K562 (cell line): Measurements from ENCODE around the gene WDFY2. TPM values are rescaled to one million over a fixed set of nuclear protein-coding genes. Genes with fewer than 3 reads are reported as not detected.

Experiments used
- ATAC-seq: fragments of 200-7000 bp; cut with Tn5 transposase; 3 replicates; pipeline ENCODE4 v1.9.1; 2020; ENCODE audit warnings: moderate library complexity
- BruUV-seq: library from RNA; stranded (reverse); fragments of 400-500 nt; replicated peaks from 2 replicates; lab custom pipeline; 2021; lab: Mats Ljungman, UMichigan
- CTCF ChIA-PET: fragments of 300-600 bp; formaldehyde crosslinking; extraction: SDS; loops from one replicate; lab custom pipeline; 2021; ENCODE audit warnings: low intra/inter-chr PET ratio; lab: Yijun Ruan, JAX
- POLR2A ChIA-PET: fragments of 300-600, 350-650 bp; sonication (Branson Sonifier 250); formaldehyde crosslinking; extraction: SDS; loops from one replicate; lab custom pipeline; 2021; ENCODE audit warnings: antibody characterized with exemption, inconsistent platforms; lab: Yijun Ruan, JAX
- DNase-seq, 4 experiments: peaks; one replicate each; pipeline versions ENCODE4 v3.0.0 to v3.0.0-alpha.2; 2011 to 2018; ENCODE audit warnings: low spot score in 3 of 4, mixed read lengths in 3 of 4; ENCODE audit errors: extremely low read depth in 1 of 4
- FAIRE-seq: peaks from 2 replicates; lab custom pipeline; 2011; peaks lifted over from hg19 to GRCh38; lab: Jason Lieb, UNC
- H2AFZ ChIP-seq: 2 replicates; pipeline ENCODE4 v1.6.0; 2011; ENCODE audit warnings: low read depth, low read length, control low read depth, inconsistent platforms
- H3K27ac ChIP-seq: fragments of 200-600 bp; 3 replicates; pipeline ENCODE4 v1.8.0; 2011; ENCODE audit warnings: low read depth, mild to moderate bottlenecking, control low read depth, inconsistent platforms, low read length, moderate library complexity, mixed read lengths; ENCODE audit errors: extremely low read depth
- H3K27me3 ChIP-seq, 2 experiments: fragments of 300-600 bp in 1 of 2; 2 replicates in 1 of 2; 3 replicates in 1 of 2; pipeline versions ENCODE4 v1.6.0 to v1.8.0; 2011; ENCODE audit warnings: inconsistent platforms in 2 of 2, low read length in 2 of 2, mild to moderate bottlenecking in 1 of 2, mixed read lengths in 1 of 2, moderate library complexity in 1 of 2; ENCODE audit not compliant: control insufficient read depth in 2 of 2, insufficient read depth in 2 of 2
- H3K36me3 ChIP-seq: fragments of 300-600 bp; 3 replicates; pipeline ENCODE4 v1.8.0; 2011; ENCODE audit warnings: mild to moderate bottlenecking, low read length, inconsistent platforms; ENCODE audit not compliant: control insufficient read depth, insufficient read depth
- H3K4me1 ChIP-seq, 2 experiments: fragments of 200-600 bp in 1 of 2; replicated peaks in 1 of 2; 2 replicates in 1 of 2; 3 replicates in 1 of 2; pipeline versions ENCODE4 v1.5.1 to v1.8.0; 2011; ENCODE audit warnings: inconsistent platforms in 2 of 2, low read length in 2 of 2, mild to moderate bottlenecking in 1 of 2, mixed read lengths in 1 of 2, moderate library complexity in 1 of 2; ENCODE audit not compliant: control insufficient read depth in 2 of 2, insufficient read depth in 2 of 2
- H3K4me2 ChIP-seq: 2 replicates; pipeline ENCODE4 v1.6.1; 2011; ENCODE audit warnings: low read length, control low read depth, inconsistent platforms, mixed read lengths; ENCODE audit not compliant: insufficient read depth
- H3K4me3 ChIP-seq: fragments of 200-600 bp; sonication (generic), shearing (Covaris generic); 2 replicates; pipeline ENCODE4 v1.5.1; 2016; ENCODE audit warnings: control low read depth, inconsistent platforms
- H3K79me2 ChIP-seq: fragments of 200-600 bp; 3 replicates; pipeline ENCODE4 v1.8.0; 2011; ENCODE audit warnings: low read length, inconsistent platforms; ENCODE audit not compliant: control insufficient read depth, insufficient read depth
- H3K9ac ChIP-seq, 2 experiments: 2 replicates each; pipeline versions ENCODE4 v1.6.0 to v1.6.1; 2011; ENCODE audit warnings: low read depth in 2 of 2, low read length in 2 of 2, control low read depth in 1 of 2, inconsistent platforms in 1 of 2, mild to moderate bottlenecking in 1 of 2, mixed read lengths in 1 of 2; ENCODE audit not compliant: insufficient read depth in 1 of 2
- H3K9me1 ChIP-seq: one replicate; pipeline ENCODE4 v1.6.0; 2011; ENCODE audit warnings: inconsistent platforms, mild to moderate bottlenecking, low read length, moderate library complexity; ENCODE audit not compliant: control insufficient read depth, insufficient read depth
- H3K9me3 ChIP-seq: replicated peaks from 2 replicates; pipeline ENCODE4 v1.5.1; 2011; ENCODE audit warnings: low read depth, low read length, inconsistent platforms; ENCODE audit not compliant: control insufficient read depth, insufficient read depth
- H4K20me1 ChIP-seq: replicated peaks from 2 replicates; pipeline ENCODE4 v1.6.1; 2011; ENCODE audit warnings: low read length, inconsistent platforms, mixed read lengths; ENCODE audit not compliant: control insufficient read depth, insufficient read depth
- BCOR ChIP-seq: fragments of 450-650 bp; IDR thresholded peaks from 2 replicates; pipeline ENCODE4 v1.6.1; 2016
- DPF2 ChIP-seq: fragments of 450-650 bp; IDR thresholded peaks from 2 replicates; pipeline ENCODE4 v1.6.1; 2016
- FOS ChIP-seq: IDR thresholded peaks from 3 replicates; pipeline ENCODE4 v1.6.1; 2011; ENCODE audit not compliant: insufficient read length; ENCODE audit errors: extremely low read depth
- NCOA4 ChIP-seq: fragments of 450-650 bp; IDR thresholded peaks from 2 replicates; pipeline ENCODE4 v1.6.1; 2018; ENCODE audit warnings: mild to moderate bottlenecking; ENCODE audit not compliant: partially characterized antibody
- NFE2 ChIP-seq: IDR thresholded peaks from 2 replicates; pipeline ENCODE4 v1.6.1; 2014; ENCODE audit warnings: antibody characterized with exemption, low read depth
- SNIP1 ChIP-seq: fragments of 450-650 bp; IDR thresholded peaks from 2 replicates; pipeline ENCODE4 v1.7.1; 2017; ENCODE audit warnings: low read depth, mild to moderate bottlenecking
- ZNF23 ChIP-seq: fragments of 250-450 bp; sonication (Bioruptor Pico); IDR thresholded peaks from 2 replicates; pipeline ENCODE4 v1.4.0; 2020; ENCODE audit warnings: mild to moderate bottlenecking
- ZNF316 ChIP-seq: fragments of 450-650 bp; IDR thresholded peaks from 2 replicates; pipeline ENCODE4 v1.6.1; 2016
- ZNF75A ChIP-seq: fragments of 450-650 bp; formaldehyde crosslinking; IDR thresholded peaks from 2 replicates; pipeline ENCODE4 v1.4.0; 2020; ENCODE audit warnings: mild to moderate bottlenecking
- WGBS: fragments of 100-300 bp; shearing (Covaris generic); methylation state at CpG from one replicate; pipeline ENCODE4 v1.1.6; 2016; ENCODE audit warnings: low coverage, mixed read lengths; ENCODE audit not compliant: insufficient coverage; ENCODE audit errors: missing lambda C conversion rate; 5-methylcytosine and 5-hydroxymethylcytosine counted together
- in situ Hi-C: fragments of 300-500 bp; cut with MboI; formaldehyde crosslinking; loops from 4 replicates; pipeline ENCODE4 v1.15.0; 2018; ENCODE audit warnings: inconsistent platforms, mixed read lengths
- intact Hi-C: fragments of 100-400 bp; cut with micrococcal nuclease; formaldehyde crosslinking; loops from 2 replicates; pipeline ENCODE4 v1.14.2; 2022
- polyA plus RNA-seq, 8 experiments: library from polyadenylated mRNA; depleted of rRNA in 4 of 8; stranded (reverse) in 5 of 8; unstranded in 3 of 8; fragments of >200 nt; fragmentation: Nextera tagmentation in 2 of 8; fragmentation: Illumina TruSeq in 1 of 8; extraction: Ambion mirVana in 2 of 8; extraction: Trizol in 1 of 8; gene quantifications; 2 replicates each; pipeline versions ENCODE4 v1.2.1 to v1.2.3, GENCODE V29; 2011 to 2014; ENCODE audit warnings: inconsistent platforms in 1 of 8, missing spikeins in 1 of 8
- total RNA-seq, 7 experiments: library from RNA; depleted of rRNA in 6 of 7; stranded (reverse); fragments of >200 nt in 6 of 7; fragmentation: Illumina TruSeq in 2 of 7; extraction: Trizol in 2 of 7; gene quantifications; 2 replicates each; pipeline versions ENCODE4 v1.2.1 to v1.2.3, GENCODE V29; 2011 to 2021; ENCODE audit warnings: low replicate concordance in 1 of 7
- TF ChIP-seq, protein P1 (sequence below): fragments of 250-450 bp; sonication (Bioruptor Pico); IDR thresholded peaks from 2 replicates; pipeline ENCODE4 v1.8.0; 2022; ENCODE audit warnings: inconsistent platforms
- TF ChIP-seq, protein P2 (sequence below), 2 experiments: fragments of 450-650 bp in 1 of 2; sonication (generic) in 1 of 2; formaldehyde crosslinking in 1 of 2; IDR thresholded peaks in 1 of 2; conservative IDR thresholded peaks in 1 of 2; 2 replicates each; pipeline versions ENCODE4 v1.6.1 to v1.8.1; 2016 to 2023; ENCODE audit warnings: mild to moderate bottlenecking in 2 of 2, moderate library complexity in 2 of 2, inconsistent platforms in 1 of 2, missing genetic modification reagents in 1 of 2
- TF ChIP-seq, protein P3 (sequence below): conservative IDR thresholded peaks from 2 replicates; pipeline ENCODE4 v1.6.1; 2011; ENCODE audit warnings: low read depth, mild to moderate bottlenecking, low read length; ENCODE audit not compliant: control insufficient read depth
- TF ChIP-seq, protein P4 (sequence below): fragments of 250-450 bp; sonication (Bioruptor Pico); IDR thresholded peaks from 2 replicates; pipeline ENCODE4 v1.5.0; 2021; ENCODE audit warnings: mild to moderate bottlenecking, borderline replicate concordance
- TF ChIP-seq, protein P5 (sequence below): fragments of 450-650 bp; conservative IDR thresholded peaks from 2 replicates; pipeline ENCODE4 v1.6.1; 2016; ENCODE audit warnings: missing genetic modification characterization, low read depth, mild to moderate bottlenecking, missing compliant biosample characterization, moderate library complexity

Gene WDFY2
- total and polyA plus RNA-seq, 9 of the 15 experiments (the other 6 are each of a cell fraction or from before 2014, with no cell fraction given) = 0.66 to 6.4 (median 4.4) TPM

DNA sequence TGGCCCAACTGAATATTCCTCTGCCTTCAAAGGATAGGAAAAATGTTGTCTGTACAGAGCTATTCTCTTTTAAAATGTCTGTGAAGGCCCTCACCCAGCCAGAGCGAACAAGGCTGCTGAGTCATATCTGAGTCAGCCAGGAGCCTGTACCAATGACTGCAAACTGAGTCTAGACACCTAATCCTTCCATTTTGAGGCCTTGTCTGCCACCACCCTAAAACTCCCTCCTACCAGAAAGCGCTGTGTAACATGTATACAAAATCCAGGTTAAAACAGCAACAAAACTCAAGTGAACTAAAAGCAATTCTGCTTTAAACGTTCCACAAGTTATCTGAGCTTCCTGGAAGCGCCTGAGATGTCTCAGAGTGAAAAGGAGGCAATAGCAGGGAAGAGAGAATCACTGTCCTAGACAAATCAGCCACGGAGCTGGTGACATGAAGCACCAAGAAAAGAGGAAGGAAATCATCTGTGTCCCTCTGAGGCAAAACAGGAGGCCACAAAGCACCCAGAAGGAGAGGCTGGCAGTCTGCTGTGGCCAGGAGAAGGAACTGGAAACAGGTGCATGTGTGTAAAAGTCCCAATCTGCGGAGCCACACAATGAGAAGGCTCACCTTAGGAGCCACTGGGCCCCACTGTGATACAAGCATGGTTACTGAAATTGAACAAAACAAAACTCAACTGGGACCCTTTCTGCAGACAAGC is 209.5 kb downstream of the WDFY2 start:
- H3K27me3 ChIP-seq = no peaks in the 10 kb centered on the region
- peak; percentile 93 for ATAC-seq
- H3K4me3 ChIP-seq = no peak overlapping the region
- peak; percentile 21 to 73 (median 46) for DNase-seq
- POLR2A ChIA-PET = interaction anchor here (0.6 to 1.0 kb wide), 3 partner anchors 9 to 341 kb away, joined by 3 read pairs; partner anchors contain the start of gene INTS6
- no peaks in the 10 kb centered on the region for H3K79me2 ChIP-seq
- FAIRE-seq = peak; percentile 96
- no peaks in the 10 kb centered on the region for H3K9me3 ChIP-seq
- H3K27ac ChIP-seq = peak overlapping the region; percentile 49; the same call in 2 of the 3 replicates
- intact Hi-C loops = loop anchor here (5.0 kb wide), 1 partner anchor 356 kb away; no protein-coding TSS in a partner anchor
- in situ Hi-C loops = loop anchor here (10.0 kb wide), 2 partner anchors 349 to 669 kb away; no protein-coding TSS in a partner anchor
- H3K36me3 ChIP-seq = no peaks in the 10 kb centered on the region
- H4K20me1 ChIP-seq = no peaks in the 10 kb centered on the region
- peak overlapping the region; percentile 19; the same call in 1 of the 2 replicates for H3K4me2 ChIP-seq
- no TSS peak for BruUV-seq
- no peaks in the 10 kb centered on the region for H3K9me1 ChIP-seq
- peak overlapping the region; percentile 76 for H2AFZ ChIP-seq
- peaks cover 11 to 13% of the 10 kb centered on the region in 2 experiments; a peak in 4 of 5 replicates for H3K4me1 ChIP-seq
- CTCF ChIA-PET = no interaction called here
- H3K9ac ChIP-seq = no peak overlapping the region
- 38% methylated on average over 6 of the region's 6 CpGs for WGBS
- TF ChIP-seq, protein P1, sequence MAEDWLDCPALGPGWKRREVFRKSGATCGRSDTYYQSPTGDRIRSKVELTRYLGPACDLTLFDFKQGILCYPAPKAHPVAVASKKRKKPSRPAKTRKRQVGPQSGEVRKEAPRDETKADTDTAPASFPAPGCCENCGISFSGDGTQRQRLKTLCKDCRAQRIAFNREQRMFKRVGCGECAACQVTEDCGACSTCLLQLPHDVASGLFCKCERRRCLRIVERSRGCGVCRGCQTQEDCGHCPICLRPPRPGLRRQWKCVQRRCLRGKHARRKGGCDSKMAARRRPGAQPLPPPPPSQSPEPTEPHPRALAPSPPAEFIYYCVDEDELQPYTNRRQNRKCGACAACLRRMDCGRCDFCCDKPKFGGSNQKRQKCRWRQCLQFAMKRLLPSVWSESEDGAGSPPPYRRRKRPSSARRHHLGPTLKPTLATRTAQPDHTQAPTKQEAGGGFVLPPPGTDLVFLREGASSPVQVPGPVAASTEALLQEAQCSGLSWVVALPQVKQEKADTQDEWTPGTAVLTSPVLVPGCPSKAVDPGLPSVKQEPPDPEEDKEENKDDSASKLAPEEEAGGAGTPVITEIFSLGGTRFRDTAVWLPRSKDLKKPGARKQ (CRISPR knock-in tag) = no peak
- TF ChIP-seq DPF2 (peak; percentile 40; the same call in 1 of the 2 replicates), FOS (peak; percentile 32), ZNF23 (no peak), NFE2 (peak; percentile 88), NCOA4 (no peak), BCOR (no peak), SNIP1 (no peak), ZNF316 (peak; percentile 89), ZNF75A (no peak)
- TF ChIP-seq, protein P2, sequence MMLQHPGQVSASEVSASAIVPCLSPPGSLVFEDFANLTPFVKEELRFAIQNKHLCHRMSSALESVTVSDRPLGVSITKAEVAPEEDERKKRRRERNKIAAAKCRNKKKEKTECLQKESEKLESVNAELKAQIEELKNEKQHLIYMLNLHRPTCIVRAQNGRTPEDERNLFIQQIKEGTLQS (IDR thresholded peaks at IDR 0.05) = peak; percentile 87
- TF ChIP-seq, protein P2 (CRISPR knock-in tag; conservative IDR thresholded peaks at IDR 0.05) = no peak
- TF ChIP-seq, protein P3, sequence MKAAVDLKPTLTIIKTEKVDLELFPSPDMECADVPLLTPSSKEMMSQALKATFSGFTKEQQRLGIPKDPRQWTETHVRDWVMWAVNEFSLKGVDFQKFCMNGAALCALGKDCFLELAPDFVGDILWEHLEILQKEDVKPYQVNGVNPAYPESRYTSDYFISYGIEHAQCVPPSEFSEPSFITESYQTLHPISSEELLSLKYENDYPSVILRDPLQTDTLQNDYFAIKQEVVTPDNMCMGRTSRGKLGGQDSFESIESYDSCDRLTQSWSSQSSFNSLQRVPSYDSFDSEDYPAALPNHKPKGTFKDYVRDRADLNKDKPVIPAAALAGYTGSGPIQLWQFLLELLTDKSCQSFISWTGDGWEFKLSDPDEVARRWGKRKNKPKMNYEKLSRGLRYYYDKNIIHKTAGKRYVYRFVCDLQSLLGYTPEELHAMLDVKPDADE = no peak
- TF ChIP-seq, protein P4, sequence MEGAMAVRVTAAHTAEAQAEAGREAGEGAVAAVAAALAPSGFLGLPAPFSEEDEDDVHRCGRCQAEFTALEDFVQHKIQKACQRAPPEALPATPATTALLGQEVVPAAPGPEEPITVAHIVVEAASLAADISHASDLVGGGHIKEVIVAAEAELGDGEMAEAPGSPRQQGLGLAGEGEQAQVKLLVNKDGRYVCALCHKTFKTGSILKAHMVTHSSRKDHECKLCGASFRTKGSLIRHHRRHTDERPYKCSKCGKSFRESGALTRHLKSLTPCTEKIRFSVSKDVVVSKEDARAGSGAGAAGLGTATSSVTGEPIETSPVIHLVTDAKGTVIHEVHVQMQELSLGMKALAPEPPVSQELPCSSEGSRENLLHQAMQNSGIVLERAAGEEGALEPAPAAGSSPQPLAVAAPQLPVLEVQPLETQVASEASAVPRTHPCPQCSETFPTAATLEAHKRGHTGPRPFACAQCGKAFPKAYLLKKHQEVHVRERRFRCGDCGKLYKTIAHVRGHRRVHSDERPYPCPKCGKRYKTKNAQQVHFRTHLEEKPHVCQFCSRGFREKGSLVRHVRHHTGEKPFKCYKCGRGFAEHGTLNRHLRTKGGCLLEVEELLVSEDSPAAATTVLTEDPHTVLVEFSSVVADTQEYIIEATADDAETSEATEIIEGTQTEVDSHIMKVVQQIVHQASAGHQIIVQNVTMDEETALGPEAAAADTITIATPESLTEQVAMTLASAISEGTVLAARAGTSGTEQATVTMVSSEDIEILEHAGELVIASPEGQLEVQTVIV (CRISPR knock-in tag) = no peak
- TF ChIP-seq, protein P5, sequence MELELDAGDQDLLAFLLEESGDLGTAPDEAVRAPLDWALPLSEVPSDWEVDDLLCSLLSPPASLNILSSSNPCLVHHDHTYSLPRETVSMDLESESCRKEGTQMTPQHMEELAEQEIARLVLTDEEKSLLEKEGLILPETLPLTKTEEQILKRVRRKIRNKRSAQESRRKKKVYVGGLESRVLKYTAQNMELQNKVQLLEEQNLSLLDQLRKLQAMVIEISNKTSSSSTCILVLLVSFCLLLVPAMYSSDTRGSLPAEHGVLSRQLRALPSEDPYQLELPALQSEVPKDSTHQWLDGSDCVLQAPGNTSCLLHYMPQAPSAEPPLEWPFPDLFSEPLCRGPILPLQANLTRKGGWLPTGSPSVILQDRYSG (tag) = 0 out of 2 replicates have a peak, but pooled peaks have one; percentile 57
